ENCODE results near the gene GTSE1.

Gene GTSE1

GRCh38 chr22:46370584-46371291, 74.1 kb downstream of the GTSE1 start:
- no peak for TF ChIP-seq CTCF (IDR thresholded peaks at IDR 0.05; ENCODE audit: control insufficient read depth, insufficient read depth, low read depth, low read length, missing control alignments)
- no peak overlapping the region for H3K4me3 ChIP-seq (ENCODE audit: control insufficient read depth, low read depth, low read length)
- DNase-seq (ENCODE audit: low read depth) = no peak

- no peak for DNase-seq (ENCODE audit: low read depth)
- H3K4me3 ChIP-seq (ENCODE audit: control insufficient read depth, low read depth, low read length) = no peak overlapping the region
- TF ChIP-seq CTCF (IDR thresholded peaks at IDR 0.05; ENCODE audit: control insufficient read depth, insufficient read depth, low read depth, low read length, missing control alignments) = no peak
Measured at GRCh38 chr22:46371623-46372226, 75.1 kb downstream of the GTSE1 start.

- TF ChIP-seq CTCF (IDR thresholded peaks at IDR 0.05; ENCODE audit: control insufficient read depth, insufficient read depth, low read depth, low read length, missing control alignments) = no peak
- H3K4me3 ChIP-seq (ENCODE audit: control insufficient read depth, low read depth, low read length) = no peak overlapping the region
- no peak for DNase-seq (ENCODE audit: low read depth)
Measured at GRCh38 chr22:46372686-46373085, 76.0 kb downstream of the GTSE1 start.

GRCh38 chr22:46373159-46373558, 76.5 kb downstream of the GTSE1 start:
- H3K4me3 ChIP-seq (ENCODE audit: control insufficient read depth, low read depth, low read length) = no peak overlapping the region
- no peak for TF ChIP-seq CTCF (IDR thresholded peaks at IDR 0.05; ENCODE audit: control insufficient read depth, insufficient read depth, low read depth, low read length, missing control alignments)
- no peak for DNase-seq (ENCODE audit: low read depth)

- no peak for TF ChIP-seq CTCF (IDR thresholded peaks at IDR 0.05; ENCODE audit: control insufficient read depth, insufficient read depth, low read depth, low read length, missing control alignments)
- DNase-seq (ENCODE audit: low read depth) = no peak
- H3K4me3 ChIP-seq (ENCODE audit: control insufficient read depth, low read depth, low read length) = no peak overlapping the region
Measured at GRCh38 chr22:46373921-46374662, 77.4 kb downstream of the GTSE1 start.

- H3K4me3 ChIP-seq (ENCODE audit: control insufficient read depth, low read depth, low read length) = no peak overlapping the region
- TF ChIP-seq CTCF (IDR thresholded peaks at IDR 0.05; ENCODE audit: control insufficient read depth, insufficient read depth, low read depth, low read length, missing control alignments) = no peak
- DNase-seq (ENCODE audit: low read depth) = no peak
Measured at GRCh38 chr22:46374663-46375474, 78.2 kb downstream of the GTSE1 start.

All from AG09309 (cell line).